GM21717 (cell line): ENCODE measurements around the gene PELI2.
A peak's percentile ranks its signal among the peaks of the same experiment; 100 is the strongest.

Experiments
- ATAC-seq: cut with Tn5 transposase; IDR thresholded peaks from one replicate; pipeline ENCODE4 v1.9.1; 2021; ENCODE audit warnings: mild to moderate bottlenecking, moderate library complexity; ENCODE audit not compliant: unreplicated experiment

The PELI2 gene

DNA sequence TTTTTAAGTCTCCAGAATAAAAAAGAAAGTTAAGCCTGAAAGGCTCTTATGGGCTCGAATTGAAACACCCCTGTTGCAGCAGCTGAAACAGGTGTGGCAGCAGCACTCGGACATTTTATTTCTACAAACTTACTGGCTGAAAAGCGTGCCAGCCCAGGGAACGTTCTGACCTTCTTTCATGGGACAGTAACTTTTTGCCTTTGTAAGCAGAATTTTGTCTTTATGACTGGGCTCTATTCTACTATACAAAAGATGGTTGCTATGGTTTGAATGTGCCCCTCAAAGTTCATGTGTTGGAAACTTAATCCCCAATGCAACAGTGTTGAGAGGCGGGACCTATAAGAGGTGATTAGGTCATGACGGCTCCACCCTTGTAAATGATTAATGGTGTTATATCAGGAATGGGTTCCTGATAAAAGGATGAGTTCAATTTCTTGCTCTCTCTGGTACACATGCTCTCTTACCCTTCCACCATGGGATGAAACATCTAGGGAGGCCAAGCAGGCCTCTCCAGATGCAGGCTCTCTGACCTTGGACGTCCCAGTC is 52.7 kb downstream of the PELI2 start:
- ATAC-seq = no peak

- no peak for ATAC-seq
Observed at GRCh38 chr14:56172074-56172473, 53.9 kb downstream of the PELI2 start.

DNA sequence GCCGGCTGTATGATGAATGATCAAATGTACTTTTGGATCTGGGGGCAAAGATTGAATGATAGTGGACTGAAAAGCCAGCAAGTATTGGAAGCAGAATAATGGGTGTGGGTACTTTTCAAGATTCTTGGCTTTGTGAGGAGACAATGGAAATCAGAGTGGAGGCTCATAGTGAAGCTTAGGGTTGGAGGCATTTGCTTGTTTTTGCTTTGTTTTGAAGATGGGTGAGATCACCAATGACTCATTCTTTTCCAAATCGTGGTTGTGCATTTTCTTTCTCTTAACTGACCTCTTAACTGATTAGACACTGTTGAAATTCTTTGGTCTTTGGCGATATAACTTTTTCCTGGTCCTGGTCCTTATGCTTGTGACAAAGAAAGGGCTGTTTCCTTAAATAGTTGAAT is 54.4 kb downstream of the PELI2 start:
- ATAC-seq = no peak

DNA sequence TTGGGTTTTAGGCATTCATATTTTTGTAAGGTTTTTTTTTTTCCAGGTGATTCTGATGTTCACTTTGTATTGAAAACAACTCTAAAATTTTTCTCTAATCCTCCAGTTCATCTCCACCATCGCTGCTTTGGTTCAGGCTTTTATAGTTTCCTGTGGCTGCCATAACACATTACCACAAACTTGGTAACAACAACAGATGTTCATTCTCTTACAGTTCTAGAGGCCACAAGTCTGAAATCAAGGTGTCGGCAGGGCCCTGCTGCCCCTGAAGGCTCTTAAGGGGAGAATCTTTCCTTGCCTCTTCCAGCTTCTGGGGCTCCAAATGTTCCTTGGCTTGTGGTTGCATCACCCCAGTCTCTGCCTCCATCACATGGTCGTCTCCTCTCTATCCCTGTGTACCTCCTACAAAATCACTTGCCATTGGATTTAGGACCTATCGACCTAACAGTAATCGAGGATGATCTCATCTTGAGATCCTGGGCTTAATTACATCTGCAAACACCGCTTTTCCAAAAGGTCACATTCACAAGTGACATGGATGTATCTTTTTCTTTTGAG is 55.2 kb downstream of the PELI2 start:
- no peak for ATAC-seq

- no peak for ATAC-seq
Observed at GRCh38 chr14:56175773-56176172, 57.6 kb downstream of the PELI2 start.

GRCh38 chr14:56176530-56176929 is 58.3 kb downstream of the PELI2 start:
- no peak for ATAC-seq

DNA sequence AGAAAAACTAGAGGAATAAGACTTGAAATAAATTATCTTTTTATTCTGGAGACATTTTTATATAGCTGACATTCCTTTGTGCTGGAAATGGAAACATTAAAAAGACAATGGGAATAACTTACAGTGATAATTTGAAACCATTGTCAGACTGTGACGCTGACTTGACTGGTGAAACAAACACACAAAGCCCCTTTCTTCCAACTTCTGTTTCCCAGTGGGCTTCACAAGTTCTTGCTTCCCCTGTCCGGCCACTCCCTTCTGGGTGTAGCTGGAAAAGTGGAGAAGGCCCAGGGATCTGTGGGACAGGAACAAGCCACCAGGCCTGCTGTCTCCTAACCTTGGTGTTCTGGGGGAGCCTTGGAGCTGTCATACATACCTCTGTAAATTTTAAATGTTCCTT is 58.8 kb downstream of the PELI2 start:
- no peak for ATAC-seq

DNA sequence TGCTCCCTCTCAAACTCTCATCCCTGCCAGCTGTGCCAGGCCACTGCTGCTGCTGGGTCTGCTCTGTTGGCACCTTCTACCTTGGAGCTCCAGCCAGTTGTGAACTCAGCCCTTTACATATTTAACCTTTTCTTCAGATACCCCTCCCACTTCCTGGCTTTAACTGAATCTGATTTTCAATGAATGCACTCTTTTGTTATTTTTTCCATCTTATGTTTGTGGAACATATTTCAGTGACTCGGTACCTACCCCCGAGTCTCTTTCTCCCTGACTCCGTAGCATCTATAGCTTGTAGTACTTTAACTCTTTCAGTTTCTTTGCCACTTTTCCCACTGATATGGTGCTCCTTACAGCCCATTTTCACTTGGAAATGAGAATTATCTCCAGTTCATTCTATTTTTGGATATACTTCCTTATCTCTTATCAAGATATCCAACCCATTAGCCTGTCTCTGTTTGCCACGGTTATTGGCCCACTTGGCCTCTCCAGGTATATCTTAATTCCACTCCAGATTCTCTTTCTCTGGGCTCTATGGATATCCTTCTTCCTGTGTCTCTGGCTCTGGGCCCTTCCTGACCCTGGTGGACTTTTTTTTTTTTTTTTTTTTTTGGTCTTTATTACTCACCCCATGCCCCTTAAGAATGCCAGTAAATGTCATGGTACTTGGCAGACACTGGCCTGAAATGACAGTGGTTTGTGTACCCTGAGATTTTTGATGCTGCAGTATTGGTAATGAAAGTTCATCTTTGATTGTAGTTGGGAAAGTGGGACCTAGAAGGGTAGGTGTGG is 62.7 kb downstream of the PELI2 start:
- no peak for ATAC-seq

GRCh38 chr14:56181681-56182085 is 63.5 kb downstream of the PELI2 start:
- ATAC-seq = no peak

DNA sequence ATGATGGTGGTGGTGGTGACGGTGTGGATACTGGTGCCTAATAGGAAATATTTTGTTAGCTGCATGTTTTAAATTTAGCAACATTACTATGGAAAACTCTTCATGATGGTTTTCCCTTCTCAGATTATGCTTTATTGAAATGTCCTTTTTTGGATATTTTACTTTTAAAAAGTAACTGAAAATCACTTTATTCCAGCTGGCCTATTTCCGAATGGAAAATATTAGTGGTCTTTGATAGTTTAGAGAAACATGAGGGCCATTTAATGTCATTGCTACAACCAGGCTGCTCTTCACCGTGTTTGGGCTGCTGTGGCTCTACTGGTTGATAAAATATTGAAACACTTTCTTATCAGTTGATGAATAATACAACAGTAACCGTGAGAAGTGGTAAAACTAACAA is 64.2 kb downstream of the PELI2 start:
- no peak for ATAC-seq

- ATAC-seq = no peak
Observed at GRCh38 chr14:56183631-56184157, 65.5 kb downstream of the PELI2 start.

GRCh38 chr14:56185992-56186391 is 67.8 kb downstream of the PELI2 start:
- ATAC-seq = no peak

DNA sequence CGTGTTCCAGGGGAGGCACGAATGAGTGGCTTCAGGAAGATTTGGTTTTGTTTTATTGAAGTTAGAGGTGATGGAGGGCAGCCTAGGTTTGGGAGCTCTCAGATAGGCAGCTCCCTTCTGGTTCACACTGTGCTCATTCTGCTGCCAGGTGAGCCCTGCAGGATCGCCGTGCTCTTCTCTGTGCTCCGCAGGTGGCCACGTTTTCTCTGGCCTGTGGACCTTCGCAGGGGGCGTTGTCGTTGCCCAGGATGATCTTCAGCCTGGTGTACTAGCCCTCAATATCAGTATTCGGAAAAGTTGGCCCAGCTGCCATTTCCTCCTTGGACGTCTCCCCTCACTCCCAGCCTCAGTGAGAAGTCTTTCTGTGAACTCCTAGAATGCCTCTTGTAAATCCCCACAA is 69.5 kb downstream of the PELI2 start:
- no peak for ATAC-seq

DNA sequence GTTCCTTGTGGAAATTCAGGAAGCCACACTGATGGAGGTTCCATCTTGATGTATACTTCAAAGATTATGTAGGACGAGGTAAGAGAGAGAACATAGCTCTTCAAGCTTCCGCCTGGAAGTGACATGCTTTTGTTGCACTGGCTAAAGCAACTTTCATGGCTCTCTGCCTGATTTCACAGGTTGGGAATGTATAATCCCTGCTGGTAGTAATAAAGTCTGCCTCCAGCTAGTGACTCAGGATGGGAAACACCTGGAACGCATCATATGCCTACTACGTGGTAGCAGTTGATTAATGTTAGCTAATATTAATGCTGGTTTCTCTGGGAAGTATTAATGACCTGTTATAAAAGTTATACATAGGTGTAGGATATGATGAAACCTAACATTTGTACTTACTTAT is 71.1 kb downstream of the PELI2 start:
- ATAC-seq = no peak

GRCh38 chr14:56193347-56193746 is 75.1 kb downstream of the PELI2 start:
- ATAC-seq = no peak

GRCh38 chr14:56194042-56194441 is 75.8 kb downstream of the PELI2 start:
- ATAC-seq = no peak

- ATAC-seq = no peak
Observed at GRCh38 chr14:56195223-56195622, 77.0 kb downstream of the PELI2 start.

DNA sequence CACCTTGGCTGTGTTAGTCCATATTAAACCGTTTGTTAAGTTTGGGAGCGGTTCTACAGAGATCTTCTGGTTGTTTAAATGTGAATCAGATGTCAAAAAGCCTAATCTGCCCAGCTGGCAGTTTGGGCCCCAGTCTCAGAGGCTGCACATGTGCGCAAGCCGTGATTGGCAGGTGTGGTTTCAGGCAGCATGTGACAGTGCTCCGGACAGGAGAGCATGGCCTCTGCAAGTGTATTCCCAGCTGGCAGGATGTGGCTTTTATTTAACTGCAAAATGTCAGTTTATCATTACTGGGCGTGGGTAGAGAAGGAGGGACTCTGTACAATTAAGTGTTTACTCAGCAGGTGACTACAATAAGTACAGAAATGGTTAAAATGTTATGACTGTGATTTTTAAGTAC is 77.5 kb downstream of the PELI2 start:
- peak; percentile 47 for ATAC-seq

GRCh38 chr14:56196274-56196673 is 78.1 kb downstream of the PELI2 start:
- no peak for ATAC-seq

GRCh38 chr14:56197150-56197549 is 78.9 kb downstream of the PELI2 start:
- no peak for ATAC-seq

- no peak for ATAC-seq
Observed at GRCh38 chr14:56198438-56198837, 80.2 kb downstream of the PELI2 start.
